PC-3 (cell line): ENCODE results near the gene ARHGEF25.

ENCODE experiments used
- CTCF ChIP-seq: fragments of 300-600 bp; sonication (generic); conservative IDR thresholded peaks from 2 replicates; pipeline ENCODE4 v1.5.1; 2017; ENCODE audit warnings: antibody characterized with exemption, low read depth, mild to moderate bottlenecking, low read length
- EZH2 ChIP-seq: fragments of 300-600 bp; sonication (generic); IDR thresholded peaks from one replicate; pipeline ENCODE4 v1.6.1; 2017; ENCODE audit warnings: antibody characterized with exemption, mild to moderate bottlenecking, low read length; ENCODE audit not compliant: unreplicated experiment

- TF ChIP-seq CTCF: no peak
- no peak for TF ChIP-seq EZH2
Measured at GRCh38 chr12:57602544-57602943, 8.7 kb upstream of the ARHGEF25 start.
